HG03097 (cell line): ENCODE results near the gene SELENOI.
"Not testable (repeated sequence)": the region's sequence is repeated elsewhere in the genome, so short reads cannot be mapped to it uniquely, and the experiment has no call there.

ENCODE experiments used
- ATAC-seq: cut with Tn5 transposase; IDR thresholded peaks from one replicate; pipeline ENCODE4 v1.9.1; 2021; ENCODE audit not compliant: unreplicated experiment, low FRiP score

SELENOI gene, protein sequence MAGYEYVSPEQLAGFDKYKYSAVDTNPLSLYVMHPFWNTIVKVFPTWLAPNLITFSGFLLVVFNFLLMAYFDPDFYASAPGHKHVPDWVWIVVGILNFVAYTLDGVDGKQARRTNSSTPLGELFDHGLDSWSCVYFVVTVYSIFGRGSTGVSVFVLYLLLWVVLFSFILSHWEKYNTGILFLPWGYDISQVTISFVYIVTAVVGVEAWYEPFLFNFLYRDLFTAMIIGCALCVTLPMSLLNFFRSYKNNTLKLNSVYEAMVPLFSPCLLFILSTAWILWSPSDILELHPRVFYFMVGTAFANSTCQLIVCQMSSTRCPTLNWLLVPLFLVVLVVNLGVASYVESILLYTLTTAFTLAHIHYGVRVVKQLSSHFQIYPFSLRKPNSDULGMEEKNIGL

GRCh38 chr2:26345545-26346453 is at the start of gene SELENOI:
Gene SELENOI, plus strand, starts transcription at chr2:26346143. Its CDS starts 90 bp downstream, at chr2:26346233.
- ATAC-seq, result peak; percentile 95

DNA sequence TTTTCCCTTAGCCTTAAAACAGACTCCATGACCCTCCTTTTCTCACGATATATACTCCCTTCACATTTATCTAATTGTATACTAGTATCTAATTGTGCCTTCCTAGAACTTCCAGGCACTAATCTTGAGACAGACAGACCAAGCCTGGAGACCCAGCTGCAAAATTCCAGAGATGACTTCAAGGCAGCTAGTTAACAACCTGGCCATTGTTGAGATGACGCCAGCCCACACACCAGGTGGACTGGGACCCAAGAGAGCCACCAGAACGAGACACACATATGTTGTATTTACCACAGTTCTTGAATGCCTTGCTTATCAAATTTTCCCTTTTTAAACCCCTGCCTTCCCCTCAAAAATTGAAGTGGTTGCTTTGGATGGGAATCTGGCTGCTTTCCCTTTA is 48.9 kb upstream of the SELENOI start:
- no peak for ATAC-seq

DNA sequence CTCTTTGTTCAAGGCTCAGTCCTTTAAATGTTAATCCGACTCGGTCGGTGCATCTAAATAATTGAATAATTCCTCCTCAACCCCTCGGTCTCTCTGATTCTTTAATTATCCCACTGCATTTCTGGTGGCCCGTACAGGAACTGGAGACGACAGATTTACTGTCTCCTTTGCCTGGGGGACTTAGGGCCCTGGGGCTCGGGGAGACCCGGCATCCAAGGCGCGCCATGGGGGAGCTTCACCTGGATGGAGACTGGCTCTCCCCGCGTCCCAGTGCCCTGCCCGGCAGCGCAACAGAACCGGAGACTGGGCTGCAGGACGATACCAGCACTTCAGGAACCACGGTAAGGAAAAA is 47.7 kb upstream of the SELENOI start:
- ATAC-seq, result no peak

GRCh38 chr2:26298638-26299393 is 47.1 kb upstream of the SELENOI start:
- ATAC-seq, result no peak

GRCh38 chr2:26299471-26300101 is 46.4 kb upstream of the SELENOI start:
- ATAC-seq, result no peak

- ATAC-seq, result no peak
Observed at GRCh38 chr2:26300234-26300925, 45.6 kb upstream of the SELENOI start.

DNA sequence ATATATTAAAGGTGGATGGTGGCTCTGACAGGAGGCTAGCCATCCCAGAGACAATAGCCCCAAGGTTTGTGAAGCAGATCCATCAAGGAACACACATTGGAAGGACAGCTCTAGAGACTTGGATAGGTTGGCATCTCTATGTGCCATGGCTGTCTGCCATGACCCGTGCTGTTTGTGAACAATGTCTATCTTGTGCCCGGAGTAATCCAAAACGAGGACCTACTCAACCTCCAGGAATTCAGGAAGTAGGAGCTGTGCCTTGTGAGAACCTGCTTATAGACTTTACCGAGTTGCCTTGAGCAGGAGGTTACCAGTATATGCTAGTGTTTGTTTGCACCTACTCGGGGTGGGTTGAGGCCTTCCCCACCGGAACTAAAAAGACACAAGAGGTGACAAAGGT is 43.1 kb upstream of the SELENOI start:
- no peak for ATAC-seq

DNA sequence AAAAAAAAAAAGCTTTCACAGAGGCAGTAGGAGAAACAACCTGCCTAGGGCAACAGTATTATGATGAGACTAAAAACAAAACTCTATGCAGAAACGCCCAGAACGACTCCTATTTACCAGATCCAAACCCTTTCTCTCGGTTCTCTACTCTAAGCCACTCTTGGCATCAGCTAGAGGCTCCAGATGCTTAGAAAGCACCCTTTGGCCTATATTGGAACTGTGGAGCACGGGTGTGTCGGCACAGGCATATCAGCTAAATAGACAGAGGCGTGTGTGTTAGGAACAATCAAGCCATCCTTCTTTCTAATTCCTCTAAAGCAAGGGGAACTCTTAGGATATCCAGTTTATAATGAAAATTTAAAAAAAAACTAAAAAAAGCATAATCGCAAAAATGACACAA is 40.8 kb upstream of the SELENOI start:
- ATAC-seq, result not testable (repeated sequence)

- no peak for ATAC-seq
Observed at GRCh38 chr2:26305540-26305939, 40.4 kb upstream of the SELENOI start.

GRCh38 chr2:26309921-26310320 is 36.0 kb upstream of the SELENOI start:
- no peak for ATAC-seq

GRCh38 chr2:26312471-26312870 is 33.5 kb upstream of the SELENOI start:
- no peak for ATAC-seq

GRCh38 chr2:26313446-26313845 is 32.5 kb upstream of the SELENOI start:
- ATAC-seq, result no peak

- no peak for ATAC-seq
Observed at GRCh38 chr2:26314243-26314642, 31.7 kb upstream of the SELENOI start.

DNA sequence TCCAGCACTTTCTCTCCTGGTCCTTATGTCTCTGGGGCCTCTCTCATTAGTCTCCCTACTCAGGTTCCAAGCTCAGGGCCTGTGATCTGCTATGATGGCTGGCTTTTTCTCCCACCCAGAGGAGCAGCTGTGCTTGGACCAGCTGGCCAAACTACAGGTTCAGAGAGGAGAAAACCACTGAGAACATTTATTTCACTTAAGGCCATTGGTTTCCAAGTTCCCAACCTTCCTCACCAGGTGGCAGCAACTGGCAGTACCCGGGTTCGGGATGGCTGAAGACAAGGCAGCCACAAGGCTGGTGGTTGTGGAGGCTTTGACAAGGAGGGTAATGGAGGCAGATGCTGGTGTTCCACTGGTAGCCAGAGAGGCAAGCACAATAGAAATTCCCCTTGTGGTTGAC is 29.9 kb upstream of the SELENOI start:
- ATAC-seq, result no peak

DNA sequence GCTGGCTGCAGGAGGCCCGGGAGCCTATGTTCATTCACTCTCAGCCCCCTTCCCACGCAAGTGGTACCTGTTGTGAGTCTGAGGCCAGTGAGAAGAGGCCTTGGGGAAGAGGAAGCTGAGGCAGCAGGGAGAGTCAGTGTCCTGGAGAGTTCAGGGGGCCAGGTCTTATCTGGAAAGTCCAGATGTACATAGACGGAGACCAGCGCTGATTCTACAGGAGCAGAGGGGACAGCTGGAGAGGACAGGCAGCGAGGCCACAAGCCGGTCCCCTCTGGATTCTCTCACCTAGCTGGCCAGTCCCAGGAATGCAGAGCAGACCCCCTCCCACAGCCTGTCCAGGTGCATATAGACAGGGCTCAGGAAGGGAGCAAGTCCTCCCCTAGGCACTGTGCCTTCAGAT is 29.1 kb upstream of the SELENOI start:
- ATAC-seq, result no peak

DNA sequence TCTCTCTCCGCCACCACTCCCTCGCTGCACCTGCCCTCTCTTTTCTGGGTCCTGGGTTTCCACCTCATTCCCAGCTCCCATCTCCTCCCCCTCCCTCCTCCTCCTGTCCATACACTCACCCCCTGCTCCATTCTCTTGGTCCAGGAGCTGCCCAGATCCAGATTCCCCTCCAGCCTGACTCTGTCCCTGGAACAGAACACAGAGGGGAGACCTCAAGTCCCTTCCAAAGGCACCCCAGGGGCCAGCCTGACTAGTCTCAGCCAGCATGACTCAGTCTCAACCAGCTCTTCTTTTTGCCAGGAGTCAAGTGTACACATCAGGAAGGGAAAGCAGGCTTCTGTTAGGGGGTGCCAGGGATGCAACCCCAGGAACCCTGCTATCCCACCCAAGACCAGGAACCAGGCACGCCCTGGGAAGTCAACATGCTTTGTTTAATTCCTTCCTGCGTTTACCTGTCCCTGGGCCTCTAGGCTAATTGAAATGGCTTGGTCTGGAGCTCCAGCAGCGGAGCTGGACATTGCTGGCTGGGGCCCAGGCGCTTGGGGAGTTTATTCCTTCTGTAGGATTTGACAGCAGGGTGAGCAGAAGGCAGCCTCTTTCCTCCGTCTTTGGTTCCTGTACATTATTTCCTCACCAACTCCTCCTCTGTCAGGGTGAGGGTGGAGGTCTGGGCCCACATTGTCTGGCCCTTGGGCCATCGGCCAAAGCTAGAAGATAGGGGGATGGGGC is 28.4 kb upstream of the SELENOI start:
- no peak for ATAC-seq

DNA sequence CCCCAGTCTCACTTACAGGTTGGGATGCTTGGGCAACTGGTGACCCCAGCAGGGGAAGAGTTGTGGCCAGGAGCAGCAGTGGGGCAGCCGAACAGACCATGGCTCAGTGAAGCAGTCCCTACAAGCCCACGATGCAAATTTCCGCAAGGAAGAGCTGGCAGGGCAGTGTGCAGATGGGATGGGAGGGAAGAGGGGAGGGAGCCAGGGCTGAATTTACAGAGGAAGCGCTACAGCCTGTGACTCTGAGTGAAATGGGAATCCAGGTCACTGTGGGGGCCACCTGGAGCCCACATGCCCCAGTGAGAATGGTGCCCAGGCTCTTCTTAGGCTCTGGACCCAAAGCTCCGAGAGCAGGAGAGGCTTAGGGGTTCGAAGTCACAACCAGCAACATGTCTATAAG is 27.0 kb upstream of the SELENOI start:
- no peak for ATAC-seq

GRCh38 chr2:26324479-26324878 is 21.5 kb upstream of the SELENOI start:
- not testable (repeated sequence) for ATAC-seq

GRCh38 chr2:26324903-26325302 is 21.0 kb upstream of the SELENOI start:
- ATAC-seq, result no peak
